ENCODE results near the gene SLC9A9.

SLC9A9 gene

DNA sequence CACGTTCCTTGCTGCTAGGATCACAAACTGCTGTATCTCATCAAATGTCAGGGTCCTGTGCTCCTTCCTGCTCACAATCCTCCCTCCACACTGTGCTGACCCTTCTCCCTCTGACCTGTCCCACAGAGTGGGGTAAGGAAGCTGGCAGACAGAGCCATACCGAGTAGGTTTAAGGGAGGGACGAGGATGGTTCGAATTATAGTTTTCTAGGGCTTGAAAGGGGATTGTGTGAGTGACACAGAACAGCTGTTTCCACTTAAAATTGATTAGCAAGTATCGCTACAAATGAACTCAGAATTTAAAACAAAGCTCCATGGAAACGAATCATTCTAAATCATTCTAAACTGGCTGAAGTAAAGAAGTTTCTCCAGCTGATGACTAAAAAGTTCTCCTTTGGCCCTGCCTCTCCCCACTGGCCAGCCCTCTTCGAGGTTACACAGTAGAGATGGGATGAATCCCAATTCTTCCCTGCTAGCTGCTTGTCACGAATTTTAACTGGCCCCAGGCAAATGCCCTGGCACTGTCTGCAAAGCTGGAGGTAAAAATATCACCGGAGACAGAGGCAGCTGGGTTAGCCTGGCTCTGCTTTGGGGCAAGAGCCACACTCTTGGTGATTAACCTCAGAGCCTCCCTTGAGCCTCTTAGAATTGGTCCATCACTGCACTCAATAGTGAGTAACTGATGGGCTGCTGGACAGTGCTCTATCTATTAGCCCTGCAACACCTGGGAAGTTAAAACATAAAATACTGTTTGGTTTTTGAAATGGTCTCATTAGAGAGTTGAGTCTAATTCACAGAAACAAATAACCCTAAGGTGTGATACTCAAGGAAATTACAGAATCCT lies 533.8 kb downstream of the SLC9A9 start:
- Mint-ChIP-seq H3K27me3 (no peaks in the 10 kb centered on the region), H3K36me3 (ENCODE audit: low read depth) (no peaks in the 10 kb centered on the region), H3K4me1 (ENCODE audit: low read depth) (peaks cover 7% of the 10 kb centered on the region), H3K9me3 (no peaks in the 10 kb centered on the region), H3K4me3 (no peak overlapping the region), H3K27ac (no peak overlapping the region)
- intact Hi-C loops (cut with micrococcal nuclease) = no loop called here

DNA sequence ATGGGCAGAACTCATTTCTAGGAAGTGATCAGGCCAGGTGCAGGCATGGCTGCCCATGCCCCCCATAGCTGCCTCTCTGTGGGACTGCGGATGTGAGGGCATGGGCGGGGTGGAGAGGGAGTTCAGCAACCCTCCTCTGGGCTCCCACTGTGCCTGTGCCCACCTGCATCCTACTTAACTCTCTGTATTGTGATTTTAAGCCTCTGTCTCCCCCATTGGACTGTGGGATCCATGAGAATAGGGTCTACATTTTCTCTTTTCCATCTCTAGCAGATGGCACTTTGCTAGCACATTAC lies 534.4 kb downstream of the SLC9A9 start:
- peaks cover 7% of the 10 kb centered on the region for H3K4me1 Mint-ChIP-seq (ENCODE audit: low read depth)
- no peaks in the 10 kb centered on the region for H3K9me3 Mint-ChIP-seq
- no peaks in the 10 kb centered on the region for H3K36me3 Mint-ChIP-seq (ENCODE audit: low read depth)
- H3K27me3 Mint-ChIP-seq = no peaks in the 10 kb centered on the region
- no peak overlapping the region for H3K27ac Mint-ChIP-seq
- intact Hi-C loops (cut with micrococcal nuclease) = no loop called here
- no peak overlapping the region for H3K4me3 Mint-ChIP-seq

DNA sequence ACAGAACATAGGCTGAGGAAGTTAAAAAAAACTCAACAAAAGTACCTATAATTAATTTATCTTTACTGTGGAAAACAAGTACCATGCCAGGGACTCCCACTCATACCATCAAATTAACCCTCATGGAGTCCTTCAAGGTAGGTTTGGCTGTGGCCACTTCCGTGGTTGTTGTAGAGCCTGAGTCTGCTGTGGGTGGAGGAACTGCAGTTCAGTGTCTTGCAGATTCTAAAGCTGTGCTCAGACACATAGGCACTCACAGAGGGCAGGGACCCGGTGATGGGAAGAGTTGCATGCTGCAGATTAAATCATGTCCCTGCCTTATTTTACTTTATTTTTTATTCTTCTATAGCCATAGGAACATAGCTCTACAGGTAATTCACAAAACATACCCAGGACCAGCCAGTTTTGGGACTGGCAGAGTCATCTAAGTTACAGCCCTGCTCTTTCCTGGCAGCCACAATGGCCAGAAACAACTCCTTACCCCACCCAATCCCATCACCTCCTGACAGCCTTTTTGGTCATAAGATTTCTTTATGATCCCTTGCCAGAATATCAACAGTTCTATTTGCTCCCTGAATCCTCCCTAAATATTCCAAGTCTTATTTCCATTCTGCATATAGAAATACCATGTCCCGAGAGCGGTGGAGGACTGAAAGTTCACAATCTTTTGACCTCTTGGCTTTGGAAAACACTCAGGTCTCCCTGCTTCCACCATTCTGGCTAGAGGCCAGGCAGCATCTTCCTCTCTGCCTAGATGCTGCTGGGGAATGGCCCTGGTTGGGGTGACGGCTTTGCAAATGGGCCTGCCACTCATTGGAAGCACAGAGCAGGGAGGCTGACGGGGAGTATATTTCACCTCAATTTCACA lies 535.0 kb downstream of the SLC9A9 start:
- intact Hi-C loops (cut with micrococcal nuclease) = no loop called here
- Mint-ChIP-seq H3K4me3 (no peak overlapping the region), H3K4me1 (ENCODE audit: low read depth) (peaks cover 7% of the 10 kb centered on the region), H3K27me3 (no peaks in the 10 kb centered on the region), H3K9me3 (no peaks in the 10 kb centered on the region), H3K27ac (no peak overlapping the region), H3K36me3 (ENCODE audit: low read depth) (no peaks in the 10 kb centered on the region)

DNA sequence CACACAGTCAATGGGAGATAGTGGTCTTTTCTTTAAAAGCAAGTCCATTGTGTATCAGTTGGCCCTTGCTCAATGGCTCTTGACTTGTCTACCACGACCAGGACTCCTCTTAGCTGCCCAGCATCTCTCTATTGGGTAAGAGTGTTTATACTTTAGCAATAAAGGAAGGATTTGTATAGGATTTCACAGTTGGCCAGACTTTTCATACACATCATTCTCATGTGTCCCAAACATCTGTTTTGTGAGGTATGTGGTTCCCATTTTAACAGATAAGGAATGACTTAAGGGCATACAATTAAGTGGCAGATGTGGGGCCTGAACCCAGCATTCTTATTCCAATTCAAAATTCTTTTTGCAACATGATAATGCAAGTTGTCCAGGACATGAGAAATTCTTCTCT lies 537.2 kb downstream of the SLC9A9 start:
- intact Hi-C loops (cut with micrococcal nuclease) = no loop called here
- Mint-ChIP-seq H3K4me3 (no peak overlapping the region), H3K27me3 (no peaks in the 10 kb centered on the region), H3K27ac (no peak overlapping the region), H3K36me3 (ENCODE audit: low read depth) (no peaks in the 10 kb centered on the region), H3K4me1 (ENCODE audit: low read depth) (peaks cover 7% of the 10 kb centered on the region), H3K9me3 (no peaks in the 10 kb centered on the region)

DNA sequence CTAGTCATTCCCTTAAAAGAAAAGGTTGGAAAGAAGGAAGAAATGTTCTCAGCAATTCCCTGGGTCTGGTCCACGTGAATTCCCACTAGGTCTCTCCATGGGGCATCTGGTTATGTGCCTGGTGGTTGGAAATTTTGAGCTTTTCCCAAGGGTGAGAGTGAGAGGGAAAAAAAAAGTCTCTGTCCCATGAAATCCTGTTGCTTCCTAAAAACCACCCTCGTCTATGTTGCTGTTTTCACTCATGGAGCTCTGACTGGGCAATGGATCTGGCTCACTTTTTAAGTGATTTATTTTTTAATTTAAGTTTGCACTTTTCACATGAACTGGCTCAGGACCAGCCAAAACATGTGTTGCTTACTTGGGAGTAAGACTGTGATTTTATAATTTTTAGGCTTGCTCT lies 538.6 kb downstream of the SLC9A9 start:
- Mint-ChIP-seq H3K4me3 (no peak overlapping the region), H3K27ac (no peak overlapping the region), H3K27me3 (no peaks in the 10 kb centered on the region), H3K36me3 (ENCODE audit: low read depth) (no peaks in the 10 kb centered on the region), H3K4me1 (ENCODE audit: low read depth) (no peaks in the 10 kb centered on the region), H3K9me3 (no peaks in the 10 kb centered on the region)
- intact Hi-C loops (cut with micrococcal nuclease) = no loop called here

DNA sequence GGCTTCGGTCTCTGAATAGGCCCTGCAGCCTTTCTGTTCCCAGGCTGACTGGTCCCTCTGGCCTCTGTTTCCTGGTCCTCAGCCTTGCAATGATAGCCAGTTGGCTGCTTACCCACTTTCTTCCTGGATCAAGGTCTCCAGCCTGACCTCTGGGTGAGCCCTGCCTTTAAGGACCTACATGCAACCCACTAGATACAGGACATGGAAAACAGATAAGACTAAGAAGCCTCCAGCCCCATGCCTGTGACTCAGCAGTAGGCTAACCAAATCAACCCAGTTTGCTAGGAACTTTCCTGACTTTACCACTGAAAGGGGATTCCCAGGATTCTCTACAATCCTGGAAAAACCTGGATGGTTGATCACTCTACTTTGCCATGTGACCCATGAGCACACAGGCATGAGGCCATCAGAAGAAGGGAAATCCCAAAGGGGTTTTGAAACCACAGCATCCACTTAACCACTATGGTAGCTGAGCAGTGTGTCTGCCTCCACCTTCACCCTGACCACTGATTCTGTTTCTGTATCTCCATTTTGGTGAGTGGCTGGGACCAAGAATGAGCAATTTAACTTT lies 540.6 kb downstream of the SLC9A9 start:
- intact Hi-C loops (cut with micrococcal nuclease) = no loop called here
- Mint-ChIP-seq H3K36me3 (ENCODE audit: low read depth) (no peaks in the 10 kb centered on the region), H3K9me3 (no peaks in the 10 kb centered on the region), H3K4me1 (ENCODE audit: low read depth) (no peaks in the 10 kb centered on the region), H3K27me3 (no peaks in the 10 kb centered on the region), H3K27ac (no peak overlapping the region), H3K4me3 (no peak overlapping the region)

DNA sequence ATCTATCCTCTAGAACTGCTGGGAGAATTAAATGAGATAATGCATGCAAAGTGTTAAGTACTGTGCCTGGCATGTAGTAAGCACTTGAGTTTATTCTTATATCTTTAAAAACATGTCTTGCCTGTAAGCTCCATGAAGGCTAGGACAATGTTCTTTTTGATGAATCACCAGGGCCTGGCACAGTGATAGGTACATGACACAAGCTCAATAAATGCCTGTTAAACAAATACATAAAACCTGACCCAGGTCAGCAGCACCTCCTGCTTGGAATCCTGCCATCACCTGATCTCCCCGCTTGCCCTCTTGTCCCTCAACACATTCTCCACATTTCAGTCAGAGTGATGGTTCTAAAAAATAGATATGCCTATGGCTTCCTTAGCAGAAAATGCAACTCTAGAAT lies 541.9 kb downstream of the SLC9A9 start:
- intact Hi-C loops (cut with micrococcal nuclease) = no loop called here
- Mint-ChIP-seq H3K36me3 (ENCODE audit: low read depth) (no peaks in the 10 kb centered on the region), H3K9me3 (no peaks in the 10 kb centered on the region), H3K27me3 (no peaks in the 10 kb centered on the region), H3K4me3 (no peak overlapping the region), H3K27ac (no peak overlapping the region), H3K4me1 (ENCODE audit: low read depth) (no peaks in the 10 kb centered on the region)

DNA sequence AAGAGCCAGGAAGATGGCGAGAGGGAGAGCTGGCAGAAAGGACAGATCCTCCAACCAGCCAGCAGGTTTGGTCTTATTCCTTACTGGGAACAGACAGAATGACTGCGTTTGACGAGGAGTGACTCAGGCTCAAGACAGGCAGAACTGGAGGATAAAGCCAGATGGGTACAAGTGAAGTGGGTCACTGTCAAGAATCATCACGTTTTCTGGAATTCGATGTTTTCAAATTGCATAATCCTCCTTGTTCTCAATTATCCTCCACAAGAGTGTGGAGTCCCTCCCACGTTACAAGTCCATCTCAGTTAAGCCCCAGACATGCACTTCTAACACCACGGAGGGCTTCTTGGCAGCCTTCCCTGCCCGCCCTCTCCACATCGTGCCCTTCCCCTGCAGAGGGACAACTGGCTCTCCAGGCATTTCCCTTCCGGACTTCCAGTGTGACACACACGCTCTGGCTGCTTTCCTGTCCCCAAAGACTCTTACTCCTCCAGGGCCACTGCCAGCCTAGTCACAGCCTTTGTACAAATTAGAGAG lies 545.6 kb downstream of the SLC9A9 start:
- Mint-ChIP-seq H3K4me3 (no peak overlapping the region), H3K27me3 (no peaks in the 10 kb centered on the region), H3K36me3 (ENCODE audit: low read depth) (no peaks in the 10 kb centered on the region), H3K9me3 (no peaks in the 10 kb centered on the region), H3K27ac (no peak overlapping the region), H3K4me1 (ENCODE audit: low read depth) (peaks cover 13% of the 10 kb centered on the region)
- intact Hi-C loops (cut with micrococcal nuclease) = no loop called here

DNA sequence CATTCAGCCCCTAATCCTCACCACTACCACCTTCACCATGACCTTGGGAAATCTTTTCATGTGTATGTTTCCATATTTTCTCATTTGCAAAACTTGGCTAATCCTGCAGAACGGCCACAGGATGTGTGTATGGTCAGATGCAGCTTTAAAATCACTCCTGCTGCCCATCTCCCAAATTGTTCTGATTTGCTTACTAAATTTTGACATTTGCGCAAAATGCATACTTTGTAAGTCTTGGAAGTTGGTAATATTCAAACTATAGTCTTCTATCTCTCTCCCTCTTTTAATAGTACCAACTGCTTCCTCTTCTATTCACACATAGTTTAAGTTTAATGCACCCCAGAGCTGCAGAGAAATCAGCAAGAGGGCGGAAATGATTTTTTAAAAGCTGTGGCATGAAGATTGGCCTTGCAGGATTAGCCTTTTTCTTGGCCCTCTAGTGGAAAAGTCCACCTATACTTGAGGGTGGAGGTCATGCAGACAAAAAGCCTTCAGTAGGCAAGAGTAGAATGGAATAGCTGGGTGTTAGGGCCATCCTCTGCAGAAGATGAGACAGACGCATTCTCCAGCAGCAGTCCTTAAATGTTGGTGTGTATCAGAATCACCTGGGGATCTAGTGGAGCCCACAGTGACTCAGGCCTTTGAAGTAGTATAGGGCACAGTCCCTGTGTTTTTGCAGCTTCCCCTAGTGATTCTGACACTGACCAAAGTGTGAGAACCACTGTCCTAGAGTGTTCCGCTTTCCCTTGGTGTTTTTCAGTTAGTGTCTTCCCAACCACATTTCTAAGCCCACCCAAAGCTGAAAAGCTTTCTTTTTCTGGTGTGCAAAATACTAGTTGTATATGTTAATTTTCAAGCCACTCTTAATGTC lies 547.0 kb downstream of the SLC9A9 start:
- no peaks in the 10 kb centered on the region for H3K36me3 Mint-ChIP-seq (ENCODE audit: low read depth)
- H3K9me3 Mint-ChIP-seq = no peaks in the 10 kb centered on the region
- no peak overlapping the region for H3K4me3 Mint-ChIP-seq
- no peak overlapping the region for H3K27ac Mint-ChIP-seq
- H3K4me1 Mint-ChIP-seq (ENCODE audit: low read depth) = peaks cover 13% of the 10 kb centered on the region
- H3K27me3 Mint-ChIP-seq = no peaks in the 10 kb centered on the region
- intact Hi-C loops (cut with micrococcal nuclease) = no loop called here

DNA sequence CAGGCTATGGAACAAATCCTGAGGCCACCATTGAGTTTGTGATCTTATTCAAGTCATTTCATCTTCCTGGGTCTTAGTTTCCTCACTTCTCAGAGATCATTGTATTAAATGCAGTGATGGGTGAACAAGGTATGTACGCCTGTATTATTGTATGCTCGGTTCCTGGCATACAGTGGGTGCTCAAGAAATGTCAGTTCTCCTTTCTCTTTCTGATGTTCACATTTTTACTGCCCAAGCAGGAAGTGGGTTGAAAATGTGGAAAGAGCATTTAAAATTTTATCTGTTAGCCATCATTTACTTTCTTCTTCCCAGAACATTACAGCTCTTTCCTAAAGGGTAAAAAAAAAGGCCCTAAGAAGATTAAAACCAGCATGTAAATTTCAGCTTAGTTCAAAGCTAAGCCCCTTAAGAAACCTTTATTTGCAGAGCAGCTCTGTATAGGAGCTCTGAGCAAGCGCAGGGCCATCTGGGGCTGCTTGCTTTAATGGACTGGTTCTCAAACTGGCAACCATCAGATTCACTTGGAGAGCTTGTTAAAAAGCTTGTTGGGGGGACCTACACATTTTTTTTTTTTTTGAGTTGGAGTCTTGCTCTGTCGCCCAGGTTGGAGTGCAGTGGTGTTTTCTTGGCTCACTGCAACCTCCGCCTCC lies 549.3 kb downstream of the SLC9A9 start:
- intact Hi-C loops (cut with micrococcal nuclease) = no loop called here
- H3K27ac Mint-ChIP-seq = no peak overlapping the region

DNA sequence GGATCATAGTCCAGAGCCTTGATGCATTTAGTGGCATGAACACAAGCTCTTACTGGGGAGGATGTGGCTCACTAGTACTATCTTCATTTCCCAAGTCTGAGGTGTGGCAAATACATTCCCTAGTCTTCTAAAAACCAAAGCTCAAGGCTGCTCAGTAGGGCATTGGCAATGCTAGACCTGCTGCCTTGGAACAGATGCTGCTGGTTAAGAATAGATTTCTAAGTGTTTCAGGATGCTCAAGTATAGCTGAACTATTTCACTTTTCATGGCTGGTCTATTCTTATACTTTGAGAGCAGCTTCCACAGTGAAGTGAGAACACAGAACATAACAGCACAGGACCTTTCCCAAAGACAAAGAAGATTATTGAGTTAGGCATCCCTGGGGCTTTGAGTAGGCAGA lies 549.9 kb downstream of the SLC9A9 start:
- Mint-ChIP-seq H3K4me1 (ENCODE audit: low read depth) (peaks cover 30% of the 10 kb centered on the region), H3K27ac (no peak overlapping the region), H3K4me3 (no peak overlapping the region), H3K27me3 (no peaks in the 10 kb centered on the region), H3K9me3 (no peaks in the 10 kb centered on the region), H3K36me3 (ENCODE audit: low read depth) (no peaks in the 10 kb centered on the region)
- intact Hi-C loops (cut with micrococcal nuclease) = no loop called here

More for the DNA sequence above, 549.3 kb downstream of the SLC9A9 start:
- no peaks in the 10 kb centered on the region for H3K27me3 Mint-ChIP-seq
- peaks cover 29% of the 10 kb centered on the region for H3K4me1 Mint-ChIP-seq (ENCODE audit: low read depth)
- H3K4me3 Mint-ChIP-seq = no peak overlapping the region
- H3K9me3 Mint-ChIP-seq = no peaks in the 10 kb centered on the region
- H3K36me3 Mint-ChIP-seq (ENCODE audit: low read depth) = no peaks in the 10 kb centered on the region

DNA sequence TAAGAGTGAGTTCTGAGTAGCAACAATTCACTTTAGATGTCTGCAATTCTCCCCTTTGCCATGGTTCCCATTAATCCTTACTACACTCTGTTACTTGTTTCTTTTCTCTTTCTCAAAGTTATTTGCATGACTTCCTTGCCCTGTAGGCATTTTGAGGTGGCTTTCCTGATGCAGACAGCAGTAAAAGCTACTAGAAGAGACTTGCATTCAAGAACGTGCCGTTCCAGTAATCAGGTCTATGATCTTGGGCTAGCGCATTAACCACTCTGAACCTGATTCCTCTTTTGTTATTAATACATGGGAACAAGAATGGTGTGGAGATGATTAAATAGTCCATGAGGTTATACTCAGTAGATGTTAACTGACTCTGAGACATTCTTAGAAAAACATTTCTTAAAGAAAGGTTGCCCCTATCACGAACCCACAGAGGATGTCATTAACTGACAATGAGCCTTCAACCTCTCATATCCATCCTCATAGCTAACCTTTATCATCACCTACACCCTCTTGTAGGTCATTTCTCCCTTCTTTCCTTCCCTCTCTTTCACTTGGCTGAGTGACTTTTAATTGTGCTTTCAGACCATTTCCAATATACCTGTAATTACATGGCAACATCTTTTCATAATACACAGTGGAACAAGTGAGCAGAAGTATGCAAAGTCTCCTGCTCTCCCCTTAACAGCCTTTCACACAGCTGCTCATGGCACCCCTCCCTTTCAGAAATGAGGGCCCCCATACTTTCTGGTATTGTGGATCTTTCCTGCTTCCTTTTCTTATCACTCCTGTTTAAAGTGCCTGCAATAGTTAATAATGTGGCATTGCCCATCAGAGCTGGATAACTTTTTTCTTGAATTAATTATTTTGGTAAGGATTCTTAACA lies 552.8 kb downstream of the SLC9A9 start:
- no peaks in the 10 kb centered on the region for H3K27me3 Mint-ChIP-seq
- H3K9me3 Mint-ChIP-seq = no peaks in the 10 kb centered on the region
- intact Hi-C loops (cut with micrococcal nuclease) = no loop called here
- peaks cover 30% of the 10 kb centered on the region for H3K4me1 Mint-ChIP-seq (ENCODE audit: low read depth)
- no peak overlapping the region for H3K4me3 Mint-ChIP-seq
- H3K36me3 Mint-ChIP-seq (ENCODE audit: low read depth) = no peaks in the 10 kb centered on the region
- no peak overlapping the region for H3K27ac Mint-ChIP-seq
